ENCODE data around the gene CDH20. TPM values are rescaled to one million over a fixed set of nuclear protein-coding genes. Genes with fewer than 3 reads are reported as not detected.

The CDH20 gene
- total RNA-seq, 1 donor from 2014 or later, result 4.1 TPM

DNA sequence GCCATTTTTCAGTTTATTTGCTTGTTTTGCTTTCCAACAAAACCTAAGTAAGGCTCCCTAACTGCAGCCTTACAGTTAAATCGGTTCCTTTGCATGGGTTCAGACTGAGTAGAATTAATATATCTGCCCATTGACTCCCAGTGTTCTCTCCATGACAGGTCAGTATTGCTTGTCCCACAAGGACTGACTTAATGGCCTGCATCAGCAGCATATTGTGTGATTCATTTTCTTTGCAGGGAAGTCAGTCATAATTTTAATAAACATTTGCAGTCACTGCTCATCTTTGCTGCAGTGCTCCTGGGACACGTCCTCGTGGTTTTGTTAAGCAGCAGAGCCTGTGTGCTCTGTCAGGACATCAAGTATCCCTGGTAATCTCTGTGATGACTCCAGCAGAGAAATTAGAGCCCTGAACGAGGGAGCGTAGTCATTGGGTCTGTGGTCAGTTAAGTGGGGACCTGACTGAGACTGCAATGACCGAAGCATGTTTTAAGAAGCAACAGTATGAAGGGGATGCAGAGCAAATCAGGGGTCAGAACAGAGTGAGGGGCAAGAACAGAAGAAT, 93.3 kb downstream of the CDH20 start:
- no peak for DNase-seq (ENCODE audit: low spot score)

DNA sequence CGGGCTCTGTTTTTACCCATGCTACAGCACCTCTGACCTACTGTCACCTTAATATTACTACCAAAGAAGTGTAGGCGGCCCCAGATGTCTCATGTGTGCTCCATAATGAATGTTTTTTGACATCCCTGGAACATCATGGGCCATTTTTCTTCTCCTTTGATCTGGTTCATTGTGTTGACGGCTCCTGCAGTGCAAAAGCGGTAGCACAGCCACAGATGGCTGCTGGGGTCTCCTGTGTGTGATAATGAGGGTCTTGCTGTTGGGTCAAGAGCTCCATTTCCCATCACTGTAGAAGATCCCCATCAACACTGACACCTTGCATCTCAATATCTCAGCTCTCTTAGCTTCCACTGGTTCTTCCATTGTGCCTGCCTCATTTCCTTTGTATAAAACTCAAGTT, 95.0 kb downstream of the CDH20 start:
- DNase-seq (ENCODE audit: low spot score), result no peak

DNA sequence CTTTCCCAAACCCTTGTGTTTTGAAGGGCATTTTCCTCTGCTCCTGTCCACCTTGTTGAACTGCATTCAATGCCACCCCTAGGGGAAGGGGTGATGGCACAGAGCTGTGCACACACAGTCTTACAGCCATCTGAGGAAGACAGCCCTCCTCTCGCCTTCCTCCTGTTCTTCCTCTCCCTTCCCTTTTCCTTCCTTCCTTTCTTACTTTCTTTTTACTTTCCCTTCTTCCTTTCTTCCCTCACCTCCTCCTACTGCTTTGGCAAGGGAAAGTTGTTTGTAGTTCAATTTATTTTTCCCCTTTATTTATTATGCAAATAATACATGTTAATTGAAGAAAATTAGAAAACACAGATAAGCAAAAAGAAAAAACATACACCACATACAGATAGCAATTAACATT, 99.4 kb downstream of the CDH20 start:
- DNase-seq (ENCODE audit: low spot score), result no peak

DNA sequence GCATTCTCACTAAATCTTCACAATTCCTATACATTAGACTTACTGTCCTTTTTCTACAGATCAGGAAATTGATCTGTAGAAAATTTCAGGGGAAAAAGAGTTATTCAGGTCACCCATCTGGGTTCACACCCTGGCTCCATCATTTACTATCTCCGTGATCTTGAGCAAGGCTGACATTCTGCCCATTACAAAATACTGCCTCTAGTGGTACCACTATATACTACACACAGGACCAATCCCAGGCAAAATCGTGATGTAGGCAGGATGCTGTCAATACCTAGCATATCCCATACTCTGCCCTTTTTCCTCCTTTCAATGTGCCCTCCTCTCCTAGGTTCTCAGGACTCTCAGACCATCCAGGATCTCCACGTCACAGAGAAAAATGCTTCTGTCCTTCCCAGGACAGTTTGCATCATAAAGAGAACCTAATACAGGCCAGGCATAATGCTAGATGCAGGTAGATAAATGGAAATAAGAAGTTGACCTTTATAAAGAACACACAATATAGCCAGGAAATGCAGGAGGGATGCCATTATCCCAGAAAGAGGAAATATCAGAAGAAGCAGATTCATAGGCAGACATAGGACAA, 101.9 kb downstream of the CDH20 start:
- no peak for DNase-seq (ENCODE audit: low spot score)

DNA sequence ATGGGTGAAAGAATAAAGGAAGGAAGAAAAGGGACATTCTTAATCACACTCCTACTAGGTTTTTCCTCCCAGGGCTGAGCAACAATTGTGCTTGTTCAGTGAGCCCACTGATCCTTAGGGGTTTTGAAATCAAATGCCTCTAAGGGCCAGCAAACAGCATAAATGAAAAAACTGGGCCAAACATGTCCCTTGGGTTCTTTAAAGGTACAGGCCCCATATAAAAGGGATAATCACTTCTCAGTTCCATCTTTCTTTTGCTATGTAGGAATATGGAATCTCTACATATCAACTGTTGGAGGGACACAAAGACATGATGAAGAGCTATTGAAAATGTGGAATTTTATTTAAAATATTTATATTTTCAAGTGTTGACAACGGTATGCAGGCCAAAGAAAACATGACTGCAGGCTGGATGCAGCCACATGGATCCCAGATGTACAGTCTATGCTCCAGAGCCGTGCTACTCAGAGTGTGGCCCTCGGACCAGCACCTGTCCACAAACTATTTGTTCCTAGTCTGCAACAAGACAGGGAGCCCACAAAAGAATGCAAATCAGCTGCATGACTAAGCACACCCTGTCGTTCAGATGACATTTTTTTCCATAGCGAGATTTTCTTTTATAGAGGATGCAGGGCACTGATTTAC, 110.0 kb downstream of the CDH20 start:
- no peak for DNase-seq (ENCODE audit: low spot score)

DNA sequence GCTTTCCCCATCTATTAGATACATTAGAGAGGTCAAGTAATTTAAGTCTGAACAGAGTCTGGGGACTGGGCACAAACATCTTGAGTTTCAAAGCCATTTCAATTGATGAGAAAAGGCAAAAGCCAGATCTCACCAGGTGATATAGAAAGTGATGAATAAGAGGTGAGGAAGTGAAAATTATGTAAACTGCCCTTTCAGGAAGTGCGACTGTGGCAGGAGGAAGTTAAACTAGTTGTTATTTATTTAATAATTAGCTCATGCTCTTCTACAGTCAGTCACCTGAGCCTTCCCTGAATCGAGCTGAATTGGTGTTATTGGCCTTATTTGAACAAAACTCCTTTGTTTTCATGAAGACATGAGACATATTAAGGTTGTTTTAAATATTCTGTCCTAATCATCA, 115.1 kb downstream of the CDH20 start:
- no peak for DNase-seq (ENCODE audit: low spot score)

DNA sequence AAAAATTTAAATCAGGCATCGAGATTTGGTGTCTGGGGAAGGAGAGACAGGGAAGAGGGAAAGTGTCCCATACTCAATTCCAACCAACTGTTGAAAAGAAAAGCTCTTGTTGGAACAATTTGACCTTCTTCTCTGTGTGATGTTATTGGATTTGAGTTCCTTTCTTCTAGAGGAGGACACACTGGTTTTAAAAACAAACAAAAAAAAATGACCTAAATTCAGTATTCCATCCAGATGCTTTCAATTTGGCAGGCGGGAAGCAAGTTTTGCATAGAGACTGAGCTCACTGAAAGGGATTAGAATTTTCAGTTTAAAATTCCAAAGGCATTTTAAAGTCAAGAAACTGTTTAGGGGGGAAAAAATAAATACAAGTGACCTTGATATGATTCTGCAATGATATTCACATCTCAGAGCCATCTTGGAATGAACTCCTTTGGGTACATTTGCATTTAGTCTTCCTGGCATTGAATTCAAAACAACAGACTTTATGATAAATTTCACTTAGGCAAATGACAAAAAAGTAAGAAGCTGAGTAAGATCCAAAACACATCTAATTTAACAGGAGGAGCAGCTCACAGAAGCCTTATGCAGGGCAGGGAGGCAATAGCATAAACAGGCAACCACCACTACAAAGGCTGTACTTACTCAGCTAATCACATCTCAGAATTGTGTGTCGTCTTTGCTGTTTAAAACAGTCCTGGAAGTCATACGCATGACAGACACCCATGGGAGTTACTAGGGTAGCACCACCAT, 126.8 kb downstream of the CDH20 start:
- DNase-seq (ENCODE audit: low spot score), result no peak

DNA sequence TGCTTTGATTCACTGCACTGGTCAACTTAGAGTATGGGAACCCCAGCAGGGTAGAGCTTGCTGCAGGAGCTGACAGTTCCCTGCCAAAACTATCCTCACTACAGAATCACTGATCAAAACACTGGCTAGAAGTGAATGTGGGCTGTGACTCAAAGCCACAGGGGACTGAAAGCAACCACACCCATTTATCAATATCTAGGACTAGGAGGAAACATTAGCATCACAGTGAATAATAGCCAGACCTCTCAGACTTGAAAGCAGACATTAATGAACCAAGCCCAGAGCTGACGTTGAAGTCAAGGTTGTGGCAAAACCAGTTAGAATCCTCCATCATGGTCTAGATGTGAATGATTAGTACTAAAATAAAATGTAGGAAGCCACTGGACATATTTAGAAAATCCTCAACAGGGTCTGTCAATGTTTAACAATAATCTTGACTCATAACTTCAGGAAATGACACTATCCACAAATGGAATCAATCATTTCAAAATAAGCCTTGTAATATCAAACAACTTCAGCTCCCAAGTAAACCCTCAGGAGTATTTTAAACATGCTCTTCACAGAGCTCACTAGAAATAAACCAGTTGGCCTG, 131.4 kb downstream of the CDH20 start:
- no peak for DNase-seq (ENCODE audit: low spot score)

DNA sequence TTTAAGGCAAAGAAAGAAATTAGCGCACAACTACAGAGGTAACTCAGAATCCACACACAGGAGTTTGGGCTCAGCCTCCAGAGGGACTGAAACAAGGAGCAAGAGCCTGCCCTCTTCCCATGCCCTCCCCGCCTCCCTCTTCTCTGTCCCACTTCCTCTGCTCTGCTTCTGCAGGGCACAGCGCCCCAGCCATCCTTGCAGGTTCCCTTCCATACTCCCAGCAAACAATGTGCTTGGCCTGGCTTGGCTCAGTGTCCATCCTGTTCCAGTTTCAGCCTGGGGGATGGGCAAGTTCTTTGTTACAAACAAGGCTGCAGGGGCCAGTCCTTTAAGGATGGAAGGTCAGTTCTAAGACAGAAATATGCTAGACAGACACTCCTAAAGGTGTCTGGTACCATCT, 133.5 kb downstream of the CDH20 start:
- DNase-seq (ENCODE audit: low spot score), result no peak

DNA sequence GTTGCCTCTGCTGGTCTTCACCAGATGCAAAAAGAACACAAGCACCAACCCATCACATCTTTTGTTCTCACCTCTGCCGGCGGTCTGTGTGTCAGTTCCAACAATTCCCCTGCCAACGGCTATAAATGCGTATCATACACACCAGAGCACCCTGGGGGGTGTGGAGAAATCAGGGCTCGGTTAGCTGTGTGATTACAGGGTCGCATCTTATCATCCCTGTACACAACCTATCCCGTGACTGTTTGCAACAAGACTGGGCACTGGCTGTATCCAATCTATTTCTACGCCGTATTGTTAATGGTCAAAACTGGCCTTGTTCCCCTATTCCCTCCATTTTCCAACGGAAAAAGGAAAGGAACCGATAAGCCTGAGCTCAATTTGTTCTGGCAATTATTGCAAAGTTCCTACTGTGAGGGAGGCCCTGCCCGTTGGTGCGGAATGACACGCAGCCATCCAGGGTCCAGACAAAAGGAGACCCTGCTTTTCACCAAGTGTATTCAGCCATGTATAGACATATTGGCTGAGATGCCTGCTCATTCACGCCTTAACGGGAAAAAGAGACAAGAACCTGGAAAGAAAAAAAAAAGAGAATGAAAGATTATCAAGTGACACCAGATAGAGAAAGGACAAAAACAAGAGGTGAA, 136.9 kb downstream of the CDH20 start:
- no peak for DNase-seq (ENCODE audit: low spot score)

DNA sequence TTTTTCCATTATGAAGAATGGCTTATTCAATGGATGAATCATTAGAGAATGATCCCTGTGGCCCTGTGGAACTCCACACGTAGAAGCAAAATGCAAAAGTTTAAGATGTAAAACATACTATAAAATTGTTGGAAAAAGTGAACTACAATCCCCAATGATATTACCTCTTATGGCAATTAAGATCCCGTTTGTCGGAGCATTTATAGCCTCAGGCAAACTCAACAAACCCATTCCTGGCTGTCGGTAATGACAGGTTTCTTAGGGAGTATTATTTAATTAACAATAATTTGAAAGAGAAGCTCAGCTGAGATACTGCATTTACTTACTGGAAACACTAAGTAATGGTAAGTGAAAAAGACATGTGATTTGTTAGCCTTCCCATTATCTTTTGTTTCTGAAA, 138.3 kb downstream of the CDH20 start:
- DNase-seq (ENCODE audit: low spot score), result no peak

DNA sequence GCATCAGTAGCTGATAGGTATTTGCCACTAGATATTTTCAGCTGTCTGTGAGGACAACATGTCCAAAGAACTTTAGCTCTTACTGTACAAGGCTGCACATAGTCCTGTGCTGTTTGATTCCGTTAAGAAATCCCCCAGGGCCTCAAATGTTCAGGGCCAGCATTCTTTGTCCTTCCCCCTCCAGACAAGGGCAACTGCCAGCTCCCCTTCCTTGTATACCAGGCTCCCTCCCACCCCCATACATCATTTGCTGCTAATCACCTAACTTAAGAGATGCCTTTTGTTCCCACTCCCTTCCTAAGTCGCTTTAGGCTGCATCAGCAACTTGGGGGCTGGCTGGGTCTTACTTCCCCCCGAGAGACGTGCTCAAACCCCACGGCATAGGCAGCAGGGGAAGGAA, 138.7 kb downstream of the CDH20 start:
- no peak for DNase-seq (ENCODE audit: low spot score)

DNA sequence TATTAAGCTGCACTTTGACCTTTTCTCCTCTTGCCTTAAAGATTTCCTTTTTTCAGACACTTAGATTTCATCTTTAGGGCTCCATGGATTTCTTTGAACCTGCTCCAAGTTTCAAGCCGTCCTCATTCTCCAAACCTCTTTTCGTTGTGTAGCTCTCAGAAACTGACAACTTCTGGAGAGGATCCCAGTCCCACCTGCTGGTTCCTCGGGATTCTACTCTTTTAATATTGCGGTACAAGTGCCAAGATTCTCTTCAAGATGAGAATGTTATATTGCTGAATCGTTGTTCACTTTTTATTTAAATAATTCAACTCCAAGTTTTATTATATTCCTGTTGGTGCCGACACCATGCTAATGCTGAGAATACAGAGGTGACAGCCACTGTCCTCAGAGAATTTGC, 141.1 kb downstream of the CDH20 start:
- no peak for DNase-seq (ENCODE audit: low spot score)

DNA sequence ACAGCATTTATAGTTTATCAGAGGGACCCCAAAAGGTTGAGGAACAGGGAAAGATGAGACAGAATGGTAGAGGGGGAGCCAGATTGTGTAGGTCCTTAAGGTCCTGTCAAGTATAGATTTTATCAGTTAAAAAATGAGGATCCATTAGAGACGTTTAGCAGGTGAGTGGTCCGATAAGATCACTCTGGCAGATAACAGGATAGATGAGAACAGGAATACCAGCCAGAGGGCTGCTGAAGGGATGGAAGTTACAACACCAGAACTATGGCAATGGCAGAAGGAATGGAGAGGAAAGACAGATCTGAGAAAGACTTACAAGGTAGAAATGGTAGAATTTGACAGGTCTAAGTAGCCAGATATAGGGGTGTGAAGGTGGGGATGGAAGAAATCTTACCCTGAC, 141.7 kb downstream of the CDH20 start:
- DNase-seq (ENCODE audit: low spot score), result no peak

DNA sequence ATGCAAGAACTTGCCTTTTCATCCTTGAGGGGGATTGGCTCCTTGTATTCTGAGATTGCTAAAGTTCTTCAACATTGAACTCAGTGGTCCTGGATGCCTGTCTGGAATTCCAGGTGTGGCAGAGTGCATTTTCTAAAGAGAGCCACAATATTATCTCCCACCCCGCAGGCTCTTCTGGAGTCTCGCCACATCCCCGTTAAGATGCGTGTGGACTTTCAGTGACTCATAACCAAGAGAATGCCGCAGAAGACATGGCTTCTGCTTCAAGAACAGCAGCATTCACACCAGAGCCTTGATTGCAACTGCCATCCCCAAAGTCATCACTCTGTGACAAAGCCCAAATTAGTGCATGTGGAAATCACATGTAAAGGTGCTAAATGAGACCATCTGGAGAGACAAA, 142.7 kb downstream of the CDH20 start:
- no peak for DNase-seq (ENCODE audit: low spot score)

DNA sequence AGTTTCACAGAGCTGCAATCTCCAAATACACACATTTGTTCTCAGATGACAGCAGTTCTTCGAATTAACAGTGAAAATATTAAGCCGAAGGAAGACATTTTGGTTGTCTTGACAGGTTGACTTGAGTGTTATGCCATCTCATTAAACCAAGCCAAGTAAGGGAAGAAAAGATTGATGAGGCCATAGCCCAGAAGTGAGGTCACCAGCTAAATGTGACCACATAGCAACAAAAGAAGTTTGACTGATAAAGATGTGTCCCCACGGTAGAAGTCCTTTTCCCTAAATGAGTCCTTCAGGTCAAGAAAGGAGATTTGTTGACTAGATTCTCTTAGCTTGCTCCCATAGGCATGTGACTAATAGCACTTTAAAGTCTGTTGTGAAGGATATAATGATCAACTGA, 156.1 kb downstream of the CDH20 start:
- DNase-seq (ENCODE audit: low spot score), result no peak

DNA sequence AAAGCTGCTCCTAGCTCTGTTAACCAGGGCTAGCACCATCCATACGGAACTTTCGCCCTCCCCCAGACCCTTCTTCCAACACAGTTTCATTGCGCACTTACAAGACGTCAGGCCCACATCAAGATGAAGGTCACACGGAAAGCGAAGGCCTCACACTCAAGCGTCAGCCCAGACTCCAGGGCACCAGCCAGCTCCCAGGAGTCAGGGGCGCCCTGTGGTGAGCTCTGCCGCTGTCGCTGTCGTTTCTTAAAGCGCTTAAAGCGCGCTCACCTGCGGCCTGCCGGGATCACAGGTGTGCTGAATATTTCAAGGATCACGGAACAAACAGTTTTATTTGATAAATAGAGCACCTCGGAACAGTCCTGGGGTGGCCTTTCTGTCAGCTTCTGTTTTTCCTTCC, 163.1 kb downstream of the CDH20 start:
- DNase-seq (ENCODE audit: low spot score), result no peak

DNA sequence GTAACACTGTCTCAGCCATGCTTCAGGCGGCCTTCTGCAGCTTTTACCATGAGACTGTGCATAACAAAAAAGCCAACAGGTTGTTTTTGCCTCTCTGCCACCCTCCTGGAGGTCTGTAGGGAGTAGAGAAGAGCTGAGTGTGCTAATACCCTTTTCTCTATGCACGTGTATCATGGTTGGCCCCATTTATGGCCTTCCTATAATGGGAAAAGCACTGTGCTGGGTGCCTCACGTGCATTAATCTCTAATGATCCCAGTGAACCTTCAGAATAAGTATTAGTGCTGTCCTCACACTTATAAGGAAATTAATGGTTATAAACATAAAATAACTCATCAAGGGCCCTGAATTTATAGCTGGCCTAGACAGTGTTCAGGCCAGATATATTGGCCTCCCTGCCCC, 164.2 kb downstream of the CDH20 start:
- no peak for DNase-seq (ENCODE audit: low spot score)

DNA sequence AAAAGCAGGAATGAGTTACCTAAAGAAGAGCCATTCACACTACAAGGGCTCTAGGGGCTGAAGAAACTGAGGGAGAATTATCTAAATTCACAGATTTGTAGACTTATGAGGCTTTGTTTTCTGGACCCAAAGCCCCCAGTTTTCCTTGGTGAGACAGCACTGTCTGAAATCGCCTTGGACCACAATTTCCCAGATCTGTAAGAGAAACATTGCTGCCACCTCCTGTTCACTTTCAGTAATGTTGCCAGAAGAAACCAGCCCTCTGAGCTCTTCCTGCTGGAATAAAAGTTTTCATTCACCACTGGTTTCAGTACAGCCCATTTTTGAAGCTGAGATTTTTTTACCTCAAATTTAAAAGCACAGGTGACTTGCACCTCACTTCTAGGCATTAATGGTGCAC, 169.2 kb downstream of the CDH20 start:
- DNase-seq (ENCODE audit: low spot score), result peak; percentile 82

DNA sequence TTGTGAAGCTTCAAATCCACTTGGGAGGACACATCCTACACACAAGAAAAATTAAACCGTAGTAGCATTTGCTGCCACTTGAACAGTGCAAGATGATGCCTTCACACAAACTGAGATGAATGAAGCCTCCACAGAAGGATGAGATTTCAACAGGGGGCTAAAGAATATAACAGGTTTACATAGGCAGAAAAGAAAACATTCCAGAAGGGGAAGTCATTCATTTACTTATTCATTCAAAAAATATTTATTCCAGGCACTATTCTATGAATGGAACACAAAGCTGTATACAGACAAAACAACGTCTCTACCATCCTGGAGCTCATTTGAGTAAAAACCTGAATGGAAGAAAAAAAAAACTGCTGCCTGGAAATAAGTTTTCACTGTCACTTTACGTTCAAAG, 170.5 kb downstream of the CDH20 start:
- no peak for DNase-seq (ENCODE audit: low spot score)

DNA sequence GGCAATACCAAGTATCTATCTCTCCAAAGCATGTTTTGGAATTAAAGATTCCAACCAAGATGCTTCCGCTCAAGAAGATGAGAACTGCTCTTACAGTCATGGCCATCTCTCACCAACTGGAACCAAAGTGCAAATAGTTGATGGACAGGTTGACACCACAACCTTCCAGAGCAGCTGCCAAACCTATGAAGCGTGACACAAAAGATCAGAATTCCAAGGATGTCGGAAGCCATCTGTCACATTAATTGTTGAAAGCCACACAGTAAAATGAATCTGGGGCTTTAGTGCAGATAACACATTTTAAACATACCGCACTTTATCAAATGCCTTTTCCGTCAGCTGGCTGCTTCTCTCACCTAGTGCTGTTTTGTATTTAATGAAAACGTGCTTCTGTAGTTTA, 195.7 kb downstream of the CDH20 start:
- DNase-seq (ENCODE audit: low spot score), result no peak

DNA sequence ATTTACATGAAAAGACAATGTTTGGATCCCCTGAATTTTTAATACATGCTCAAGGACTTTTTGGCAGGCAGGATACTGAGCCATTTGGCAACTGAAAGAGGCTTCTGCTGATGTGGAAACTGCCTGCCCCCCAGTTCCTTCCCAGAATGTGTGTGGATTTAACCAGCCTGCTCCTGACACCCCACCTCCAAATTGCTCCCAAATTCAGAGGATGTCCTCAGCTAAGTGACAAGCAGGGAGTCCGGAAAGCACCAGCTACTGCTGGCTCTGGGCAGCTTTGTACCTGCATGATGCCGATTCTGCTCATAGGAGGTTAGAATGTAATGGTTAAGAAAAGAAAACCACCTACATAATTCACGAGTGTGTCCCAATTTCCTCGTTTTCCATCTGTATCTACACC, 197.5 kb downstream of the CDH20 start:
- no peak for DNase-seq (ENCODE audit: low spot score)

All from umbilical cord (tissue), 2 donors.